ENCODE data around the gene JMJD1C.

JMJD1C gene

GRCh38 chr10:63477927-63478326, 12.2 kb upstream of the JMJD1C start:
- no peak for DNase-seq

- no peak for DNase-seq
These were observed 8.7 kb upstream of the JMJD1C start for GRCh38 chr10:63474488-63474887.

GRCh38 chr10:63470928-63471327, 5.2 kb upstream of the JMJD1C start:
- DNase-seq: no peak

- DNase-seq: no peak
These were observed 3.2 kb upstream of the JMJD1C start for GRCh38 chr10:63468947-63469346.

- DNase-seq: no peak
These were observed 2.1 kb upstream of the JMJD1C start for GRCh38 chr10:63467841-63468240.

- DNase-seq: peak; percentile 26 to 31
These were observed 563 bp upstream of the JMJD1C start for GRCh38 chr10:63466144-63466935.

GRCh38 chr10:63464402-63465292, 1.1 kb downstream of the JMJD1C start:
- DNase-seq: no peak

- DNase-seq: no peak
These were observed 3.3 kb downstream of the JMJD1C start for GRCh38 chr10:63462442-63462841.

- no peak for DNase-seq
These were observed 7.6 kb downstream of the JMJD1C start for GRCh38 chr10:63458177-63458576.

GRCh38 chr10:63457594-63457993, 8.2 kb downstream of the JMJD1C start:
- no peak for DNase-seq

- DNase-seq: no peak
These were observed 9.2 kb downstream of the JMJD1C start for GRCh38 chr10:63456437-63457210.

GRCh38 chr10:63455507-63455906, 10.3 kb downstream of the JMJD1C start:
- no peak for DNase-seq

GRCh38 chr10:63454631-63455030, 11.1 kb downstream of the JMJD1C start:
- no peak for DNase-seq

GRCh38 chr10:63452524-63452923, 13.3 kb downstream of the JMJD1C start:
- no peak for DNase-seq

GRCh38 chr10:63446716-63447440, 18.9 kb downstream of the JMJD1C start:
- DNase-seq: no peak

- DNase-seq: no peak
These were observed 24.4 kb downstream of the JMJD1C start for GRCh38 chr10:63441404-63441803.

GRCh38 chr10:63439607-63440006, 26.2 kb downstream of the JMJD1C start:
- DNase-seq: no peak

- no peak for DNase-seq
These were observed 27.0 kb downstream of the JMJD1C start for GRCh38 chr10:63438506-63439498.

- DNase-seq: no peak
These were observed 28.4 kb downstream of the JMJD1C start for GRCh38 chr10:63437116-63437949.

- DNase-seq: no peak
These were observed 29.6 kb downstream of the JMJD1C start for GRCh38 chr10:63436225-63436624.

Data from activated CD4-positive, alpha-beta T cell treated with anti-CD3 and anti-CD28 coated beads, Interleukin-2, amount 50 U/mL, for 48 hours (primary cell).